HL-60 (cell line): ENCODE results near the gene MOB2.

ENCODE experiments used
- DNase-seq, 2 experiments: peaks; one replicate each; pipeline ENCODE4 v3.0.0-alpha.2; 2010 to 2020; ENCODE audit warnings: low read depth in 1 of 2, low spot score in 1 of 2
- H3K27ac ChIP-seq: fragments of 250-450 bp; sonication (Bioruptor Pico); replicated peaks from 2 replicates; pipeline ENCODE4 v1.5.1; 2020; ENCODE audit warnings: mild to moderate bottlenecking, moderate library complexity
- H3K27me3 ChIP-seq: fragments of 250-450 bp; sonication (Bioruptor Pico); 2 replicates; pipeline ENCODE4 v1.5.1; 2021; ENCODE audit warnings: mild to moderate bottlenecking, moderate library complexity; ENCODE audit not compliant: insufficient read depth, poor library complexity, severe bottlenecking
- H3K4me3 ChIP-seq: replicated peaks from 2 replicates; pipeline ENCODE4 v1.5.1; 2011; ENCODE audit warnings: mild to moderate bottlenecking, control low read depth, low read length; ENCODE audit not compliant: insufficient read depth
- CTCF ChIP-seq: IDR thresholded peaks from one replicate; pipeline ENCODE4 v1.5.1; 2011; ENCODE audit warnings: low read length, control low read depth, inconsistent platforms; ENCODE audit not compliant: insufficient read depth
- GABPA ChIP-seq: IDR thresholded peaks from 2 replicates; pipeline ENCODE4 v1.6.1; 2012; ENCODE audit warnings: low read depth
- POLR2AphosphoS5 ChIP-seq: IDR thresholded peaks from 2 replicates; pipeline ENCODE4 v1.6.1; 2012; ENCODE audit warnings: low read depth
- REST ChIP-seq: IDR thresholded peaks from 2 replicates; pipeline ENCODE4 v1.6.1; 2012; ENCODE audit warnings: low read depth; ENCODE audit not compliant: insufficient replicate concordance
- SPI1 ChIP-seq: IDR thresholded peaks from 2 replicates; pipeline ENCODE4 v1.6.1; 2012; ENCODE audit warnings: low read depth, mild to moderate bottlenecking, borderline replicate concordance

The MOB2 gene

GRCh38 chr11:1473011-1473628, 13.5 kb downstream of the MOB2 start:
- Histone ChIP-seq H3K27ac (no peak overlapping the region), H3K4me3 (no peak overlapping the region), H3K27me3 (no peaks in the 10 kb centered on the region)
- TF ChIP-seq SPI1 (no peak), REST (no peak), GABPA (no peak), POLR2AphosphoS5 (no peak), CTCF (no peak)
- no peak for DNase-seq

GRCh38 chr11:1472180-1473005, 14.2 kb downstream of the MOB2 start:
- no peak overlapping the region for H3K27ac ChIP-seq
- no peak overlapping the region for H3K4me3 ChIP-seq
- no peak for TF ChIP-seq POLR2AphosphoS5
- no peak for TF ChIP-seq GABPA
- TF ChIP-seq SPI1, result no peak
- TF ChIP-seq REST, result no peak
- no peak for TF ChIP-seq CTCF
- H3K27me3 ChIP-seq, result no peaks in the 10 kb centered on the region
- no peak for DNase-seq

- H3K27me3 ChIP-seq, result no peaks in the 10 kb centered on the region
- H3K27ac ChIP-seq, result no peak overlapping the region
- DNase-seq, result no peak
- no peak overlapping the region for H3K4me3 ChIP-seq
- TF ChIP-seq REST (no peak), POLR2AphosphoS5 (no peak), SPI1 (no peak), GABPA (no peak), CTCF (no peak)
These were observed 14.8 kb downstream of the MOB2 start for GRCh38 chr11:1471736-1472135.
